Spinal cord (tissue), 10 donors: ENCODE results near the gene NAXD. TPM values are rescaled to one million over a fixed set of nuclear protein-coding genes. Genes with fewer than 3 reads are reported as not detected.

Experiments used
- DNase-seq, 6 donors: peaks; one replicate each; pipeline versions ENCODE4 v3.0.0 to v3.0.0-alpha.2; 2013 to 2015; ENCODE audit warnings: low spot score in 6 of 6, low read depth in 4 of 6
- H3K27ac ChIP-seq: one replicate; pipeline ENCODE4 v1.5.1; 2013; ENCODE audit warnings: low read depth, low read length, control low read depth
- H3K27me3 ChIP-seq: one replicate; pipeline ENCODE4 v1.6.1; 2013; ENCODE audit warnings: low read length; ENCODE audit not compliant: control insufficient read depth, insufficient read depth
- H3K36me3 ChIP-seq: one replicate; pipeline ENCODE4 v1.6.1; 2013; ENCODE audit warnings: low read length; ENCODE audit not compliant: control insufficient read depth, insufficient read depth
- H3K4me1 ChIP-seq: one replicate; pipeline ENCODE4 v1.6.1; 2013; ENCODE audit warnings: low read length; ENCODE audit not compliant: control insufficient read depth, insufficient read depth
- H3K4me3 ChIP-seq: one replicate; pipeline ENCODE4 v1.5.1; 2013; ENCODE audit warnings: low read depth, low read length, control low read depth
- H3K9me3 ChIP-seq: one replicate; pipeline ENCODE4 v1.6.1; 2013; ENCODE audit warnings: low read length; ENCODE audit not compliant: control insufficient read depth, insufficient read depth
- WGBS: methylation state at CpG from one replicate; pipeline ENCODE4 v1.1.5; 2013; ENCODE audit warnings: missing lambda C conversion rate; ENCODE audit not compliant: insufficient coverage; 5-methylcytosine and 5-hydroxymethylcytosine counted together
- polyA plus RNA-seq, 2 donors: library from polyadenylated mRNA; unstranded; fragments of 120-200 nt; gene quantifications; one replicate each; pipeline ENCODE4 v1.2.1, GENCODE V29; 2013; ENCODE audit not compliant: insufficient read length in 2 of 2
- total RNA-seq, 2 donors: library from RNA; depleted of rRNA in 1 of 2; stranded (reverse); fragments of 120-200 nt in 1 of 2; fragments of >200 nt in 1 of 2; gene quantifications; one replicate each; pipeline versions ENCODE4 v1.2.3 to v1.2.4, GENCODE V29; 2013 to 2014
- donor health status: healthy.

Gene NAXD
- total and polyA plus RNA-seq, 4 donors = 28.1 to 64.9 (median 46.9) TPM

- H3K4me3 ChIP-seq = no peak overlapping the region
- H3K27me3 ChIP-seq = no peaks in the 10 kb centered on the region
- WGBS = 64% methylated on average over 17 of the region's 29 CpGs
- peaks cover 29% of the 10 kb centered on the region for H3K4me1 ChIP-seq
- no peak overlapping the region for H3K27ac ChIP-seq
- H3K36me3 ChIP-seq = peaks cover 93% of the 10 kb centered on the region
- peak in 2 of 6 donors; percentile 32 to 72 for DNase-seq
- no peaks in the 10 kb centered on the region for H3K9me3 ChIP-seq
These were observed 26.0 kb downstream of the NAXD start for GRCh38 chr13:110641055-110642015.

DNA sequence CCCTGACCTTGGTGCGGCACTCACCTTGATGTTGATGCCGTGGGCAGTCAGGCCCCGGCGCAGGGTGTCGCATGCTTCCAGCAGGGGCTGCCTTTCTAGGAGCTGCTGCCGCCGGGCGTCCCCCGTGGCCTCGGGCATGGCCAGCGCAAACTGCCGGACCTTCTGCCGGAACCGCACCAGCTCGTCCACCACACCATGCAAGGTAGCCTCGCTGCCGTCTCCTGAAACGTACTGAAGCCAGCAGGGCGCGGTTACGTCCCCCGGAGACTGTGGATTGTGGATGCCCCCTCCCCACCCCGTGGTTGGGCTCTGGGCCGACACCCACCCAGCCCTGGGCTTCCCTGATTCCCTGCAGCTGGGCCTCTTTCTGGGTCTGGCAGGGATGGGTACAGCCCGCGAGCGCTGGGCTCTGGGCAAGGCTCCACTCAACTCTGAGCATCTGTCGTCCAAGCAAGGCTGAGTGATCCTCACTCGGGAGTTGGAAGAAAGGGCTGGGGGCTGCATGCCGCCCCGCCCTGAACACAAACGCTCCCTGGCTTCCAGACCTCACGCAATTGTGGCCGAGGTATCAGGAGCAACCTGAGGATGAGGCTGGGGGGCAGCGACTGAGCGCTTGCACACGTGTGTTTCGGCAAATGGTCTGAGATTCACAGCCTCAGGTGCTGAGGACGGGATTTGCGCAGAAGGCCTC, 27.1 kb downstream of the NAXD start:
- H3K36me3 ChIP-seq = peaks cover 93% of the 10 kb centered on the region
- no peak for DNase-seq
- H3K4me1 ChIP-seq = peaks cover 20% of the 10 kb centered on the region
- H3K27ac ChIP-seq = no peak overlapping the region
- no peaks in the 10 kb centered on the region for H3K27me3 ChIP-seq
- no peak overlapping the region for H3K4me3 ChIP-seq
- WGBS = 87% methylated on average over 38 of the region's 40 CpGs
- H3K9me3 ChIP-seq = no peaks in the 10 kb centered on the region

DNA sequence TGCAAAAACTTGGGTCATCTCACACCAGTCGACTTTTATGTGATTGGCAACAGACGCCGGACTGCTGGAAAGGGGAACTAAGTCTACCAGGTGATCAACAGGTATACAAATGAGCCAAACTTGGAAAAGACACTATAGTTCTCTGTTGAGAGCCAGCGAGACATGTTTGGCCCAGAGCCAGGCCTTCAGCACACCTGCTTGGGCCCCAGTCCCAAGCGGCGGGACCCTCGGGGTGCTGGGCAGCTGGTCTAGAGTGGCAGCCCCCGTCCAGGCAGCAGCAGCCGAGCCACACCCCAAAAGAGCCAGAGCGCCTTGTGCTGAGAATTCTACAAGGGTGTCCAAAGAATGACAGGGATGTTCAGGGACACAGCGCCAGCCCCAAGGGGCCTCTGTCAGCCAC, 28.0 kb downstream of the NAXD start:
- no peaks in the 10 kb centered on the region for H3K27me3 ChIP-seq
- H3K36me3 ChIP-seq = peaks cover 85% of the 10 kb centered on the region
- no peak for DNase-seq
- no peaks in the 10 kb centered on the region for H3K9me3 ChIP-seq
- H3K4me3 ChIP-seq = no peak overlapping the region
- no peak overlapping the region for H3K27ac ChIP-seq
- peaks cover 20% of the 10 kb centered on the region for H3K4me1 ChIP-seq
- WGBS = 73% methylated on average over 11 of the region's 11 CpGs

DNA sequence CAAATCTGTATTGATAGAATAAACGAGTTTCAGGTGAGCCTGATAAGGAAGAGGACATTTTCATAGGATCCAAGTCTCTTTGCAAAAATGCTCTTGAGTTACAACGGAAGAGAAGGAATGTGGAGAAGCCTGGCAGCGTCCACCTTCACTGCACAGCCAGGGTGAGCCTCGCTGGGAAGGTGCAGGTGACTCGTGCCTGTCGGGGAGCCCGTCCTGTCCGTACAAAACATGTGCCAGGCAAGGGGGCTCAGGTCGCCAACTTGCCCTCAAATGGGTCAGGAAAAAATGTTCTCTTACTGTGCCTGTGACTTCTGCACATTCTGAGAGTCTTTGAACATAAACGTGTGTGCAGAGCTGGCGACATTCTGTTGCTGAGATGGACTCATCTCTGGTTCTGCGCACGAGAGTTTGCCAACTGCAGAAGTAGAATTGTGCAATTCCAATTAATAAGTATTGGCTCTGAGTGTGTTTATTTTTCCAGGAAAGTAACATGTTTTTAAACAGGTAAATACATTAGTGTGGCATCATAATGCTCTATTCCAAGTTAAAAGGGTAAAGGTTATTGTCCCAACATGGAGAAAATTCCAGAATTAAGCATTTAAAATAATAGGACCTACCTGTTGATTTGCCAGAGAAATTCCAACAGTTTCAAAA, 28.6 kb downstream of the NAXD start:
- 93% methylated on average over 11 of the region's 13 CpGs for WGBS
- H3K36me3 ChIP-seq = peaks cover 86% of the 10 kb centered on the region
- DNase-seq = no peak
- H3K27ac ChIP-seq = no peak overlapping the region
- H3K9me3 ChIP-seq = no peaks in the 10 kb centered on the region
- H3K4me3 ChIP-seq = no peak overlapping the region
- no peaks in the 10 kb centered on the region for H3K27me3 ChIP-seq
- H3K4me1 ChIP-seq = peaks cover 24% of the 10 kb centered on the region

DNA sequence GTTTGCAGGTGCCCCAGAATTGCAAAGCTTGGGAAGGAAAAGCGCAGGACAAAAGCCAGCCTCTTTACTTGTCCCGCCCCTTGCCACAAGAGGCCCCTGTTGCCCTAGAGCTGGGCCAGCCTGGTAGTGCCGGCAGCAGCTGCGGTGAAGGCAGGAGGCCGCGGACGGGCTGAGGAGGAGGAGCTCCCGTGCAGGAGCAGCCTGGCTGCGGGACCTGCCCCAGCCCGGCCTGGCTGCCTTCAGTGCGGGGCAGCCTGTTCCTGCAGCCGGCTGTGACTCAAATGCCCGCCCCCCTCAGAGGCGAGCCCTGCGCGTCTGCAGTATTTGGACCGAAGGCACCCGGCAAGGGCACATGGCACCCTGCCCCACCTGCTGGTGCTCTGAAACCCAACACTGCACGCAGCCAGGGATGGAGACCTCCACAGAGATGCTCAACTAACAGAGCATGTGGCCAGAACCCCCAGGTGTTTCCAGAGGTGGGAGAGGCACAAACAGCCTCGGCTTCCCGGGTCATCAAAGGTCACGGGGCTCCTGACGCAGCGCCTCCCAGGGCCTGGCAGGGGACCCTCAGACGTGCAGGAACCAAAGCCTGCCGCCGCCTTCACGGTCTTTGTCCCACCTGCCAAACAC, 29.7 kb downstream of the NAXD start:
- peak in 3 of 6 donors; percentile 19 to 76 (median 73) for DNase-seq
- 33% methylated on average over 27 of the region's 28 CpGs for WGBS
- Histone ChIP-seq H3K9me3 (no peaks in the 10 kb centered on the region), H3K27me3 (no peaks in the 10 kb centered on the region), H3K4me3 (no peak overlapping the region), H3K27ac (no peak overlapping the region), H3K4me1 (peaks cover 26% of the 10 kb centered on the region), H3K36me3 (peaks cover 84% of the 10 kb centered on the region)

- Histone ChIP-seq H3K36me3 (peaks cover 84% of the 10 kb centered on the region), H3K27ac (no peak overlapping the region), H3K27me3 (no peaks in the 10 kb centered on the region), H3K4me3 (no peak overlapping the region), H3K4me1 (peaks cover 22% of the 10 kb centered on the region), H3K9me3 (no peaks in the 10 kb centered on the region)
- WGBS = 93% methylated on average over 15 of the region's 15 CpGs
- no peak for DNase-seq
These were observed 30.4 kb downstream of the NAXD start for GRCh38 chr13:110645750-110646149.

DNA sequence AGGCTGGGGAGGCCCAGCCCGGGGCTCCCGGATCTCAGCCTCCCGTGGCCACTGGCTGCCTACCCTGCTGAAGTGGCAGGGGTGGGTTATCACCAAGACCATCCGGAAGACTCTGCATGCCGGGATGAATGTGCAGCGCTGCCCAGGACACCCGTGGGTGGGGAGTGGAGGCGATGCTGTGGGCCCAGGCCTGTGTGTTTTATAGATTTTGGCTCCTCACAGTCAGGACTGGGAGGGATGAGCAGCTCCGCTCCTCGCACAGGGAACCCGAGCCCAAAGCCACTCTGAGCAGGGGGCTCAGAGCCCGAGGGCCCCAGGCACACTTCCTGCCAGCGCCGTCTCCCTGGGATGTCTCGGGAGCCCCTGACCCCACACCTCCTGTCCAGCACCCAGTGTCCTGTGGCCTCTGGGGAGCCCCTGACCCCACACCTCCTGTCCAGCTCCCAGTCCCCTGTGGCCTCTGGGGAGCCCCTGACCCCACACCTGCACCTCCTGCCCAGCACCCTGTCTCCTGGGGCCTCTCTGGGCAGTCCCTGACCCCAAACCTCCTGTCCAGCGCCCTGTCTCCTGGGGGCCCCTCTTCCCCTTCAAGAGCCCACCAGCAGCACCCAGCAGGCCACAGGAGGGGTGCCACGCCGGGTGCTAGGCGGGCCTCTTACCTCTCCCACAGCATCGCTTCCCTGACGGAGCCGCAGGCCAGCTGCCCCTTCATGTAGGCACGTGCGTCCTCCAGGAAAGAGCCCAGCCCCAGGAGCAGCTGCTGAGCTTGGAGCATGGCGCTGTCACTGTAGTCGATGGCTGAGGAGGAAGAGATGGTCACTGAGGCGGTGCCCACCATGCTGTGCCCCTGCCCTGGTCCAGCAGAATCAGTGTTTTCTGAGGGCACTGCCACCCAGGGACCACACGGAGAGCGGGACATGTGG, 31.4 kb downstream of the NAXD start:
- no peak for DNase-seq
- H3K4me1 ChIP-seq = peaks cover 17% of the 10 kb centered on the region
- H3K9me3 ChIP-seq = no peaks in the 10 kb centered on the region
- WGBS = 91% methylated on average over 29 of the region's 29 CpGs
- no peak overlapping the region for H3K27ac ChIP-seq
- peaks cover 82% of the 10 kb centered on the region for H3K36me3 ChIP-seq
- H3K4me3 ChIP-seq = no peak overlapping the region
- H3K27me3 ChIP-seq = no peaks in the 10 kb centered on the region

DNA sequence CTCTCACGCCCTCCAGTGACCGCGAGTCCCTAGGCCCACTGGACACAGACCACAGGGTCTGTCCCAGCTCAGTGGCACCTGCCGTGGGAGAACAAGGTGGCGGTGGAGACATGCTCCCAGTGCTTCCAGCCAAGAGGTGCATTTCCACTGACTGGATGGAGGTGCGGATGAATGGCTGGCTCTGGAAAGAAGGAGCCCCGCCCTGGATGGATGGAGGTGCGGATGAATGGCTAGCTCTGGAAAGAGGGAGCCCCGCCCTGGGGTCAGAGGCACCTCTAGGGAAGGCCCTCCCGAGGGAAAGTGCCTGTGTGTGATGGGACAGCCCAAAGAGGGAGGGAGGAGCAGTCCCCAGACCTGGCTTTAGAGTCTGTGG, 32.0 kb downstream of the NAXD start:
- no peak overlapping the region for H3K27ac ChIP-seq
- WGBS = 93% methylated on average over 10 of the region's 10 CpGs

More for the DNA sequence above, 32.0 kb downstream of the NAXD start:
- no peak for DNase-seq
- no peak overlapping the region for H3K4me3 ChIP-seq
- H3K4me1 ChIP-seq = peaks cover 17% of the 10 kb centered on the region
- H3K27me3 ChIP-seq = no peaks in the 10 kb centered on the region
- H3K36me3 ChIP-seq = peaks cover 82% of the 10 kb centered on the region
- no peaks in the 10 kb centered on the region for H3K9me3 ChIP-seq
